ENCODE measurements around the gene NFAT5. TPM values are rescaled to one million over a fixed set of nuclear protein-coding genes. Genes with fewer than 3 reads are reported as not detected.
"Not testable (repeated sequence)": the region's sequence is repeated elsewhere in the genome, so short reads cannot be mapped to it uniquely, and the experiment has no call there.

The NFAT5 gene
- total RNA-seq, 1 experiment from 2014 or later, result 6.7 TPM

DNA sequence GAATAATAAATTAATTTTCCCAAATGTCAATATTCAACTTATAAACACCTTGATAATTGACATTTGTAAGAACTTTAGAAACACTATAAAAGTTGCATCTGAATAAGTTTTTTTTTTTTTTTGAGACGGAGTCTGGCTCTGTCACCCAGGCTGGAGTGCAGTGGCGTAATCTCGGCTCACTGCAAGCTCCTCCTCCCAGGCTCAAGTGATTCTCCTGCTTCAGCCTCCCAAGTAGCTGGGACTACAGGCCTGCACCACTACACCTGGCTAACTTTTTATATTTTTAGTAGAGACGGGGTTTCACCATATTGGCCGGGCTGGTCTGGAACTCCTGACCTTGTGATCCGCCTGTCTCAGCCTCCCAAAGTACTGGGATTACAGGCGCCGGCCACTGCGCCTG lies 13.0 kb downstream of the NFAT5 start:
- DNase-seq (ENCODE audit: low read depth, low spot score); in situ Hi-C loops (cut with HindIII; ENCODE audit: low pct_unique_long_range_greater_than_20kb, low sequenced_read_pairs): not testable (repeated sequence)

DNA sequence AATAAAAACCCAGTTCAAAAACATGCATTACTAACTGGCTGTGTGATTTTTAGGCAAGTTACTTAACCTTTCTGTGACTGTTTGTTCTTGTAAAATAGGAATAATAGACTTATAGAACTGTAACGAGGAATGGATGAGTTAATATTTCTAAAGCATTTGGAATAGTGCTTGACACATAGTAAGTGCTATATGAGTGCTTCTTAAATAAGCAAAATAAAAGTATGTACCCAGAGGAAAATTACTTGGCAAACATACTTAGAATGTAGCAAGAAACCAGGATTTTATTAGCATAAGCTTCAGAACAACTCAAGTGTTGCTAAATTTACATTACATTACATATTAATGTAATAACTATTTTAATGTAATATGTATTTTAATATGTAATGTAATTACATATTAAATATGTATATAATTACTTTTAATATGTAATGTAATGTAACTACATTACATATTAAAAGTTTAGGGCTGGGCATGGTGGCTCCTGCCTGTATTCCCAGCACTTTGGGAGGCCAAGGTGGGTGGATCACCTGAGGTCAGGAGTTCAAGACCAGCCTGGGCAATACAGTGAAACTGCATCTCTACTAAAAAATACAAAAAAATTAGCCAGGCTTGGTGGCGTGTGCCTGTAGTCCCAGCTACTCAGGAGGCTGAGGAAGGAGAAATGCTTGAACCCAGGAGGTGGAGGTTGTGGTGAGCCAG lies 14.2 kb downstream of the NFAT5 start:
- no peak for DNase-seq (ENCODE audit: low read depth, low spot score)
- in situ Hi-C loops (cut with HindIII; ENCODE audit: low pct_unique_long_range_greater_than_20kb, low sequenced_read_pairs), result no loop called here

- in situ Hi-C loops (cut with HindIII; ENCODE audit: low pct_unique_long_range_greater_than_20kb, low sequenced_read_pairs), result no loop called here
- no peak for DNase-seq (ENCODE audit: low read depth, low spot score)
Measured at GRCh38 chr16:69581297-69581696, 15.5 kb downstream of the NFAT5 start.

DNA sequence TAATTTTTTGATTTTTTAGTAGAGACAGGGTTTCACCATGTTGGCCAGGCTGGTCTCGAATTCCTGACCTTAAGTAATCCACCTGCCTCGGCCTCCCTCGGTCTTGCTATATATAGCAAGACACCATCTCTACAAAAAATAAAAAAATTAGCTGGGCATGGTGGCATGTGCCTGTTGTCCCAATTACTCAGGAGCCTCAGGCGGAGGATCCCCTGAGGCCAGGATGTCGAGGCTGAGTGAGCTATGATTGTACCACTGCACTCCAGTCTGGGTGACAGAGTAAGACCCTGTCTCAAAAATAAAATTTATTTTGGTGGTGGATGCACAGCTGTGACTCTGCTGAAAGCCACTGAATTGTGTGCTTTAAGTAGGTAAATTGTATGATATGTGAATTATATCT lies 18.7 kb downstream of the NFAT5 start:
- in situ Hi-C loops (cut with HindIII; ENCODE audit: low pct_unique_long_range_greater_than_20kb, low sequenced_read_pairs); DNase-seq (ENCODE audit: low read depth, low spot score): not testable (repeated sequence)

DNA sequence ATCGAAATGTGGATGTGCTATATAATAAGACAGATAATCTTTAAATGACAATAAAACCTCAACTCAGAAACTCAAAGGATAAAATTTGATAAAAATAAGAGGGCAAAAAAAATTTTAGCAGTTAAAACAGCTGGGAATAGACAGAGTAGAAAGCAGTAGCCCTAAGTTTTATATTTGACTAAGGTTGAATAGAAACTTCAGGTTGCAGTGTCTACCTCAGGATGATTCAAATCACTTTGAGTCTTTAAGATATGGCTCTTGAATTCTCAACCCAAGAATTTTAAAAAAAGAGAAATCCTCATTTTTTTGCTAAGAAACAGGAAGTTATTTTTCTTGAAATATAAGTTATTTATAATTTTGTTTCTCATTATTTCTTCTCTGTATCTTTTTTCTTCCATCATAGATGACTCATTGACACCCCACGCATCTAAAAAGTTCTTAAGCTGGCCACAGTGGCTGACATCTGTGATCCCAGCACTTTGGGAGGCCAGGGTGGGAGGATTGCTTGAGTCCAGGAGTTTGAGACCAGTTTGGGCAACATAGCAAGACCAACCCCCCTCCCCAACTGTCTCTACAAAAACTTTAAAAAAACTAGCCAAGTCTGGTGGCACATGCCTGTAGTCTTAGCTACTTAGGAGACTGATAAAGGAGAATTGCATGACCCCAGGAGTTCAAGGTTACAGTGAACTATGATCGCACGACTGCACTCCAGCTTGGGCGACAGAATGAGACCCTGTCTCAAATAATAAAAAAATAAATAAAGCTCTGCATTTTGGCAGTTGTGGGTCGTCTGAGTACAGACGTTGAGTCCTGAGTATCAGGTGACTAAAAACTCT lies 23.9 kb downstream of the NFAT5 start:
- in situ Hi-C loops (cut with HindIII; ENCODE audit: low pct_unique_long_range_greater_than_20kb, low sequenced_read_pairs), result no loop called here
- no peak for DNase-seq (ENCODE audit: low read depth, low spot score)

DNA sequence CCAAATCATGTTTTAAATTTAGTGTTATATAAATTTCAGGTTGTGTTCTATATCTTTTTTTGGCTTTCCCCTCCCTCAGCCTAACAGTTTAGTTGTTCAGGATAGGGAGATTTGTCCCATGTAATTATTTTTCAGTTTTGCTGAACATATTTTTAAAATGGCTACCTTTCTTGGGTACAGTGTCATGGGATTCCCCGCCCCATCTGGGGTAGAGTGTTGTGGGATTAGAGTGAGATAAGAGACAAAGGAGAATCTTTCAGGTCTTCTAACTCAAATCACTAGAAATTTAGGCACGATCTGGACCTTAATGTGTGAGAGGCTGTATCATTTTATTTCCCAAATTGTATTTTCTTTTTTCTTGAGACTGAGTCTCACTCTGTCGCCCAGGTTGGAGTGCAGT lies 24.8 kb downstream of the NFAT5 start:
- in situ Hi-C loops (cut with HindIII; ENCODE audit: low pct_unique_long_range_greater_than_20kb, low sequenced_read_pairs), result no loop called here
- DNase-seq (ENCODE audit: low read depth, low spot score), result no peak

DNA sequence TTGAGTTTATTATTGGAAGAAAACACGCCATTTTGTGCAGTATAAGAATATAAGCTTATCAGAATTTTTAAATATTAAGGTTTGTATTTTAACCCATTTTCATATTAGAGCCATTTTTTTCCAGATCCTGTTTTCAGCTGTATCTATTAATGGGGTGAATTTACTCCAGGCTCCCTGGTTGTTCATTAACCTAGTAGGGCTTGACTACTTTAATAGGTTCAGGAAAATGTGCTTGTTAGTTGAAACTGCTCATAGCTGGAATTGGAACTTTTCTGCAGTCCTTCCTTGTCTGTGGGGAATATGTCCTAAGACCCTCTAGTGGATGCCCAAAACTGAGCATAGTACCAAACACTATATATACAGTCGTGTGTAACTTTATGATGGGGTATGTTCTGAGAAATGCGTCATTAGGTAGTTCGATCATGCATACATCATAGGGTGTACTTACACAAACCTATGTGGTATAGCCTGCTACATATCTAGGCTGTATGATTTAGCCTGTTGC lies 28.0 kb downstream of the NFAT5 start:
- in situ Hi-C loops (cut with HindIII; ENCODE audit: low pct_unique_long_range_greater_than_20kb, low sequenced_read_pairs), result no loop called here
- no peak for DNase-seq (ENCODE audit: low read depth, low spot score)

DNA sequence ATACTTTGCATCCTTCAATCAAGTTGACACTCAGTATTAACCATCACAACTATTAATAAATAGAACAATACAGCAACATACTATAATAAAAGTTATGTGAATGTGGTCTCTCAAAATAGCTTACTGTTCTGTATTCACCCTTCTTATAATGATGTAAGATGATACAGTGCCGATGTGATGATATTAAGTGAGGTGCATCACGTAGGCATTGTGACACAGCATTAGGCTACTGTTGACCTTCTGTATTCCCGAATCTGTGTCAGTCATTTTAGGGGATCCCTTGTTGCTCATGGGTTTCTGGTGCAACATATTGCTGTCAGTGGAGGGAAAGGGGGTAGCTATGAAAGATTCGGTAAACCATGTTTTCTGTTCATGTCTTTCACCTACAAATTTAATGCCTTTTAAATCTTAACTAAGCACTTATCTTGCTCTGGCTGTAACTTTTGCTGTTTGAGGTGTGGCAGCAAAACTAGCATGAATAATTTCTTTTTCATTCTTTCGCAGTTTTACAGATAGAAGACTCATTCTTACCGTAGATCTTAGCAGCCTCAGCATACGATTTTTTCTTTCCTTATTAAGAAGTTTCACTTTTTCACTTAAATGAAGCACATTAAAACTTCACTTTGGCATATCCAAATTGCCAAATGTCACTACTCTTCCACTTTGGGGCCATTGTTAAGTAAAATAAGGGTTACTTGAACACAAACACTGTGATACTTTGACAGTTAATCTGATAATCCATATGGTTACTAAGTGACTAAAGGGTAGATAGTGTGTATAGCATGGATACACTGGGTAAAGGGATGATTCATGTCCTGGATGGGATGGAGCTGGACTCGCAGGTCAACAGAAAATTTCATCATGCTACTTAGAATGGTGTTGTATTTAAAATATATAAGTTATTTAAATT lies 29.6 kb downstream of the NFAT5 start:
- in situ Hi-C loops (cut with HindIII; ENCODE audit: low pct_unique_long_range_greater_than_20kb, low sequenced_read_pairs), result no loop called here
- DNase-seq (ENCODE audit: low read depth, low spot score), result no peak

- in situ Hi-C loops (cut with HindIII; ENCODE audit: low pct_unique_long_range_greater_than_20kb, low sequenced_read_pairs), result no loop called here
- no peak for DNase-seq (ENCODE audit: low read depth, low spot score)
Measured at GRCh38 chr16:69596801-69597200, 31.0 kb downstream of the NFAT5 start.

GRCh38 chr16:69598045-69598444 lies 32.3 kb downstream of the NFAT5 start:
- in situ Hi-C loops (cut with HindIII; ENCODE audit: low pct_unique_long_range_greater_than_20kb, low sequenced_read_pairs), result no loop called here
- no peak for DNase-seq (ENCODE audit: low read depth, low spot score)

GRCh38 chr16:69599731-69600130 lies 34.0 kb downstream of the NFAT5 start:
- in situ Hi-C loops (cut with HindIII; ENCODE audit: low pct_unique_long_range_greater_than_20kb, low sequenced_read_pairs), result no loop called here
- DNase-seq (ENCODE audit: low read depth, low spot score), result no peak

GRCh38 chr16:69600202-69600601 lies 34.4 kb downstream of the NFAT5 start:
- in situ Hi-C loops (cut with HindIII; ENCODE audit: low pct_unique_long_range_greater_than_20kb, low sequenced_read_pairs), result no loop called here
- no peak for DNase-seq (ENCODE audit: low read depth, low spot score)

- in situ Hi-C loops (cut with HindIII; ENCODE audit: low pct_unique_long_range_greater_than_20kb, low sequenced_read_pairs), result no loop called here
- DNase-seq (ENCODE audit: low read depth, low spot score), result no peak
Measured at GRCh38 chr16:69601250-69601649, 35.5 kb downstream of the NFAT5 start.

DNA sequence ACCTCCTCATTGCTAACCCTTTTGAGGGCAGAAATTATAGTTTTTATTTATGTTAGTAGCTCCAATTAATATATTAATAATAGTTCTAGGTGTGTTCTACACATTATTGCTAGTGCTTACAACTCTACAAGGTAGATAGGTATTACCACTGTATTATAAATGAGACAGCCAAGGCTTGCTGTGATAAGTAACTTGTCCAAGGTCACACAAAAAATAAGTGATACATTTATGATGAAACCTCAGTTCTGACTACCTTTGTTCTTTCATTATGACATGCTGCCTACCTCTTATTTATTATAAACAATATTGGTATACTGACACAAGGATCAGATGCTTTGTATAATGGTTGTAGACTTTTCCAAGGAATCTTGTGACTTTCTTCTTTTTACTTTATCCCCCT lies 41.2 kb downstream of the NFAT5 start:
- DNase-seq (ENCODE audit: low read depth, low spot score), result no peak
- in situ Hi-C loops (cut with HindIII; ENCODE audit: low pct_unique_long_range_greater_than_20kb, low sequenced_read_pairs), result no loop called here

- in situ Hi-C loops (cut with HindIII; ENCODE audit: low pct_unique_long_range_greater_than_20kb, low sequenced_read_pairs), result no loop called here
- DNase-seq (ENCODE audit: low read depth, low spot score), result no peak
Measured at GRCh38 chr16:69607674-69608073, 41.9 kb downstream of the NFAT5 start.

- in situ Hi-C loops (cut with HindIII; ENCODE audit: low pct_unique_long_range_greater_than_20kb, low sequenced_read_pairs), result no loop called here
- no peak for DNase-seq (ENCODE audit: low read depth, low spot score)
Measured at GRCh38 chr16:69610356-69610755, 44.6 kb downstream of the NFAT5 start.

GRCh38 chr16:69611103-69611640 lies 45.4 kb downstream of the NFAT5 start:
- in situ Hi-C loops (cut with HindIII; ENCODE audit: low pct_unique_long_range_greater_than_20kb, low sequenced_read_pairs), result no loop called here
- DNase-seq (ENCODE audit: low read depth, low spot score), result no peak

All from SK-MEL-5 (cell line).